OCI-LY3 (cell line): Measurements from ENCODE around the gene NCOA3.

Experiments used
- H2AFZ ChIP-seq: fragments of 200-600, 300-600 bp; shearing (Covaris generic); 2 replicates; pipeline ENCODE4 v1.6.0; 2014; ENCODE audit warnings: antibody characterized with exemption, low read depth, low read length
- H3K27ac ChIP-seq: fragments of 200-600, 300-600 bp; sonication (generic); 2 replicates; pipeline ENCODE4 v1.5.1; 2014; ENCODE audit warnings: mild to moderate bottlenecking, low read length, moderate library complexity, mixed read lengths
- H3K27me3 ChIP-seq: fragments of 200-600, 300-600 bp; sonication (generic); 2 replicates; pipeline ENCODE4 v1.6.1; 2014; ENCODE audit warnings: low read depth, low read length, mixed read lengths
- H3K36me3 ChIP-seq: fragments of 200-600, 300-600 bp; sonication (generic); replicated peaks from 2 replicates; pipeline ENCODE3; 2014; ENCODE audit warnings: low read depth, low read length, mixed read lengths
- H3K4me1 ChIP-seq: fragments of 300-600, 200-600 bp; sonication (generic); 2 replicates; pipeline ENCODE4 v1.6.1; 2014; ENCODE audit warnings: low read length, mixed read lengths
- H3K4me2 ChIP-seq: fragments of 200-600, 300-600 bp; sonication (generic); 2 replicates; pipeline ENCODE4 v1.6.1; 2014; ENCODE audit warnings: low read length, mixed read lengths
- H3K4me3 ChIP-seq: fragments of 300-600, 200-600 bp; sonication (generic); 2 replicates; pipeline ENCODE4 v1.5.1; 2014; ENCODE audit warnings: antibody characterized with exemption, mild to moderate bottlenecking, low read length, moderate library complexity
- H3K79me2 ChIP-seq: fragments of 300-600, 200-600 bp; shearing (Covaris generic); 2 replicates; pipeline ENCODE4 v1.6.1; 2014; ENCODE audit warnings: mild to moderate bottlenecking, low read length, mixed read lengths
- H3K9ac ChIP-seq: fragments of 300-600, 200-600 bp; shearing (Covaris generic); 2 replicates; pipeline ENCODE4 v1.6.0; 2014; ENCODE audit warnings: mild to moderate bottlenecking, low read length, moderate library complexity
- H3K9me3 ChIP-seq: fragments of 200-600, 300-600 bp; shearing (Covaris generic); 2 replicates; pipeline ENCODE4 v1.6.1; 2014; ENCODE audit warnings: low read length, mixed read lengths; ENCODE audit not compliant: insufficient read depth
- H4K20me1 ChIP-seq: fragments of 200-600, 300-600 bp; sonication (generic); 2 replicates; pipeline ENCODE4 v1.6.1; 2016; ENCODE audit warnings: low read length, mixed read lengths; ENCODE audit not compliant: insufficient read depth
- EZH2phosphoT487 ChIP-seq: fragments of 200-600 bp; shearing (Covaris generic); IDR thresholded peaks from 2 replicates; pipeline ENCODE4 v1.6.1; 2018; ENCODE audit warnings: antibody characterized with exemption, mixed run types, low read depth
- TF ChIP-seq, protein P1 (sequence below): fragments of 200-600, 300-600 bp; sonication (generic); IDR thresholded peaks from 2 replicates; pipeline ENCODE4 v1.5.1; 2014; ENCODE audit warnings: antibody characterized with exemption, low read length, low read depth

NCOA3 gene

DNA sequence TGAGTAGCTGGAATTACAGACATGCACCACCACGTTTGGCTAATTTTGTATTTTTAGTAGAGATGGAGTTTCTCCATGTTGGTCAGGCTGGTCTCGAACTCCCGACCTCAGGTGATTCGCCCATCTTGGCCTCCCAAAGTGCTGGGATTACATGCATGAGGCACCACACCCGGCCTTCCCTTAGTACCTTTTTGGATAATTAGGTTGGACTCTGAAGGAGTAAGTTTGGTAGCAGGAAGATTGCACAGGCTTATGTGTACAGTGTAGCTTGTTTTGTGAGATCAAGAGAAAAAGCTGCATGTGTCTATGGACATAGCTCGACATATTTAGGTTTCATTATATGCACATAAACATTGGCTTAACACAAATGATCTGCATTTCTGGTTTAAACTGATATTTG is 116.8 kb downstream of the NCOA3 start:
- Histone ChIP-seq H4K20me1 (peaks cover 57% of the 10 kb centered on the region), H3K9ac (no peak overlapping the region), H3K4me2 (no peak overlapping the region), H3K27me3 (no peaks in the 10 kb centered on the region), H3K27ac (no peak overlapping the region), H2AFZ (no peak overlapping the region), H3K79me2 (peaks cover 78% of the 10 kb centered on the region), H3K9me3 (no peaks in the 10 kb centered on the region), H3K36me3 (peaks cover 16% of the 10 kb centered on the region), H3K4me3 (no peak overlapping the region), H3K4me1 (peaks cover 16% of the 10 kb centered on the region)
- TF ChIP-seq EZH2phosphoT487 = no peak
- TF ChIP-seq, protein P1, sequence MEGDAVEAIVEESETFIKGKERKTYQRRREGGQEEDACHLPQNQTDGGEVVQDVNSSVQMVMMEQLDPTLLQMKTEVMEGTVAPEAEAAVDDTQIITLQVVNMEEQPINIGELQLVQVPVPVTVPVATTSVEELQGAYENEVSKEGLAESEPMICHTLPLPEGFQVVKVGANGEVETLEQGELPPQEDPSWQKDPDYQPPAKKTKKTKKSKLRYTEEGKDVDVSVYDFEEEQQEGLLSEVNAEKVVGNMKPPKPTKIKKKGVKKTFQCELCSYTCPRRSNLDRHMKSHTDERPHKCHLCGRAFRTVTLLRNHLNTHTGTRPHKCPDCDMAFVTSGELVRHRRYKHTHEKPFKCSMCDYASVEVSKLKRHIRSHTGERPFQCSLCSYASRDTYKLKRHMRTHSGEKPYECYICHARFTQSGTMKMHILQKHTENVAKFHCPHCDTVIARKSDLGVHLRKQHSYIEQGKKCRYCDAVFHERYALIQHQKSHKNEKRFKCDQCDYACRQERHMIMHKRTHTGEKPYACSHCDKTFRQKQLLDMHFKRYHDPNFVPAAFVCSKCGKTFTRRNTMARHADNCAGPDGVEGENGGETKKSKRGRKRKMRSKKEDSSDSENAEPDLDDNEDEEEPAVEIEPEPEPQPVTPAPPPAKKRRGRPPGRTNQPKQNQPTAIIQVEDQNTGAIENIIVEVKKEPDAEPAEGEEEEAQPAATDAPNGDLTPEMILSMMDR = no peak

DNA sequence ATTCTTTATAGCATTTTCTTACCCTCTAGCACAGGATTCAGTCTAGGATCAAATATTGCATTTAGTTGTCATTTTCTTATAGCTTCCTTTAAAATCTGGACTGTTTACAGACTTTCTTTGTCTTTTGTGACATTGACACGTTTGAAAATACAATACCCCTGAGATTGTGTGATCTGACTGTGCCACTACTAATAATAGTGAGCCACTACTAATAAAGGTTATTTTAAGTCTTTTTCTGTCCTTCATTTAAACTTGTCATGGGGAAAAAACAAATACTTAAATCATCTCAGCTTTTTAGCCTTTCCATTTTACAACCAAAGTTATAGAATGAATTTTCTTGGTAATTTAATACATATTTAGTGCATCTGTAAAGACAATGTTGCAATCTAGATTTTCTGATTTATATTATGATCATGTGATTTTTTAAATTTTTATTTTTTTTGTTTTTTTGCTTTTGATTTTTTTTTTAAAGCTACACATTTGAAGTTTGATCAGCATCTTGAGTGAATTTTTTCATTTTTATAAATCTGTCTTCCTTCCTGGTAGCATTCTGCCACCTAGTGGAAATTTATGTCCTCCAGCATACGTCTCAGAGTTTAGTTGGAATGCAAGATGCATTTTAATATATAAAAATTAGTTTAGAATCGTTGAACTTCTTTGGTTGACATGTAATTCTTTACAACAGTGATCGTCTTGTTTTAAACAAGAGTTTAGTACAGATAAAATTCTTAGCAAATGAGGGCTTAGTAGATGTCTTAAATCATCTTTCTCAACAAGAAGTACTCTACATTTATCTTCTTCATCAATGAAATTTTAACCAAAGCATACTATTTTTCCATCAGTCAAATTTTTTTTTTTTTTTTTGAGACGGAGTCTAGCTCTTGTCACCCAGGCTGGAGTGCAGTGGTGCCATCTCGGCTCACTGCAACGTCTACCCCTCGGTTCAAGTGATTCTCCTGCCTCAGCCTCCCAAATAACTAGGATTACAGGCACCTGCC is 119.4 kb downstream of the NCOA3 start:
- peaks cover 75% of the 10 kb centered on the region for H3K79me2 ChIP-seq

DNA sequence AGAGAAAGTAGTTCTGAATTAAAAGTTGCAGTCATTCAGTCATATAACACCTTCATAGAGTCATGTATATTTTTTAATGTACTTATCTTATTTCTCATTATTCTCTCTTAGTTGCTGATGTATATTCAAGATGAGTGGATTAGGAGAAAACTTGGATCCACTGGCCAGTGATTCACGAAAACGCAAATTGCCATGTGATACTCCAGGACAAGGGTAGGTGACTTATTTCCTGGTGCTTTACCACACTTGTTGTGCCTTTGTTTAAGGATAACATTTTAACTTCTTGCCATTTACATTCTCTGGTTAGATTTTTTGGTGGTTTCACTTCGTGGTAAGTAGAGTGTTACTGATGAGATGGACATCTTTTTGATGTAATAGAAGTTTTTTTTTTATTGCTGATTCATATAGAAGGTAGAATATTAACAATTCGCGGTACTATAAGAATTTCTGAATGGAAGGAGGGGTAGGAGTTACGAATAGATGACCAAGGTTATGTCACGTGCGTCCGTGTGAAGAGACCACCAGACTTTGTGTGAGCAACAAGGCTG is 120.5 kb downstream of the NCOA3 start:
- no peak for TF ChIP-seq EZH2phosphoT487
- TF ChIP-seq, protein P1 = no peak
- no peak overlapping the region for H3K9ac ChIP-seq
- H3K79me2 ChIP-seq = peaks cover 64% of the 10 kb centered on the region
- no peaks in the 10 kb centered on the region for H3K9me3 ChIP-seq
- no peak overlapping the region for H3K4me2 ChIP-seq
- no peak overlapping the region for H2AFZ ChIP-seq
- peaks cover 16% of the 10 kb centered on the region for H3K4me1 ChIP-seq
- peaks cover 40% of the 10 kb centered on the region for H4K20me1 ChIP-seq
- no peaks in the 10 kb centered on the region for H3K27me3 ChIP-seq
- H3K4me3 ChIP-seq = no peak overlapping the region
- H3K27ac ChIP-seq = no peak overlapping the region
- H3K36me3 ChIP-seq = peaks cover 44% of the 10 kb centered on the region

More for the DNA sequence above, 119.4 kb downstream of the NCOA3 start:
- Histone ChIP-seq H2AFZ (no peak overlapping the region), H3K4me3 (no peak overlapping the region), H3K4me1 (peaks cover 16% of the 10 kb centered on the region), H3K27ac (peak overlapping the region; percentile 5; the same call in 1 of the 2 replicates), H3K4me2 (no peak overlapping the region), H3K36me3 (peaks cover 35% of the 10 kb centered on the region), H4K20me1 (peaks cover 49% of the 10 kb centered on the region), H3K9me3 (no peaks in the 10 kb centered on the region), H3K27me3 (no peaks in the 10 kb centered on the region), H3K9ac (no peak overlapping the region)
- TF ChIP-seq EZH2phosphoT487 = no peak
- TF ChIP-seq, protein P1 = peak; percentile 93

DNA sequence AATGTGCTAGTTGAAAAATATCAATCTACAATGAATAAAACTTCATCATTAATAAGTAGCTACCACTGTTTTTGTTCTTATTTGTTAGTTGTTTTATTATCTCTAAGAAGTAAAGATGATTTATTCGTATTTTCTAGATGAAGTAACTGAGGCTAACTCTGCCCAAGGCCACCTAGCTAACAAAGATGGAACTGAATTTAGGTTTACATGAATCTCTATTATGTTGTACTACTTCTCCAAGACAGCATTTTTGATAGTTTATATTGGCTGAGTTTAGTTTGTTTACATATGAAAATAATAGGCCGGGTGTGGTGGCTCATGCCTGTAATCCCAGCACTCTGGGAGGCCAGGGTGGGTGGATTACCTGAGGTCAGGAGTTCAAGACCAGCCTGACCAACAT is 121.5 kb downstream of the NCOA3 start:
- Histone ChIP-seq H3K4me1 (peaks cover 16% of the 10 kb centered on the region), H4K20me1 (peaks cover 39% of the 10 kb centered on the region), H3K36me3 (peaks cover 53% of the 10 kb centered on the region), H3K9ac (no peak overlapping the region), H3K27ac (no peak overlapping the region), H3K4me2 (no peak overlapping the region), H3K79me2 (peaks cover 60% of the 10 kb centered on the region), H3K4me3 (no peak overlapping the region), H3K9me3 (no peaks in the 10 kb centered on the region), H2AFZ (no peak overlapping the region), H3K27me3 (no peaks in the 10 kb centered on the region)
- TF ChIP-seq, protein P1 = no peak
- TF ChIP-seq EZH2phosphoT487 = no peak
